ENCODE measurements around the gene RACGAP1.

RACGAP1 gene

GRCh38 chr12:49980501-49981349 is 44.6 kb downstream of the RACGAP1 start:
- DNase-seq (ENCODE audit: low read depth in 1 of 2, low spot score in 1 of 2) = no peak
- TF ChIP-seq SPI1 (IDR thresholded peaks at IDR 0.05; ENCODE audit: borderline replicate concordance, low read depth) (no peak), REST (IDR thresholded peaks at IDR 0.05; ENCODE audit: insufficient replicate concordance, low read depth) (no peak), CTCF (IDR thresholded peaks at IDR 0.05; ENCODE audit: insufficient read depth, low read length) (no peak), POLR2AphosphoS5 (IDR thresholded peaks at IDR 0.05; ENCODE audit: low read depth) (no peak), GABPA (IDR thresholded peaks at IDR 0.05; ENCODE audit: low read depth) (no peak)
- Histone ChIP-seq H3K27me3 (ENCODE audit: insufficient read depth, poor library complexity, severe bottlenecking) (no peaks in the 10 kb centered on the region), H3K27ac (replicated peaks) (no peak overlapping the region), H3K4me3 (replicated peaks; ENCODE audit: insufficient read depth, low read length) (no peak overlapping the region)

GRCh38 chr12:49979791-49980190 is 45.5 kb downstream of the RACGAP1 start:
- H3K27ac ChIP-seq (replicated peaks) = no peak overlapping the region
- TF ChIP-seq SPI1 (IDR thresholded peaks at IDR 0.05; ENCODE audit: borderline replicate concordance, low read depth) = no peak
- no peak for TF ChIP-seq POLR2AphosphoS5 (IDR thresholded peaks at IDR 0.05; ENCODE audit: low read depth)
- TF ChIP-seq REST (IDR thresholded peaks at IDR 0.05; ENCODE audit: insufficient replicate concordance, low read depth) = no peak
- TF ChIP-seq GABPA (IDR thresholded peaks at IDR 0.05; ENCODE audit: low read depth) = no peak
- no peaks in the 10 kb centered on the region for H3K27me3 ChIP-seq (ENCODE audit: insufficient read depth, poor library complexity, severe bottlenecking)
- H3K4me3 ChIP-seq (replicated peaks; ENCODE audit: insufficient read depth, low read length) = no peak overlapping the region
- no peak for DNase-seq (ENCODE audit: low read depth in 1 of 2, low spot score in 1 of 2)

GRCh38 chr12:49979016-49979586 is 46.2 kb downstream of the RACGAP1 start:
- H3K4me3 ChIP-seq (replicated peaks; ENCODE audit: insufficient read depth, low read length) = no peak overlapping the region
- TF ChIP-seq GABPA (IDR thresholded peaks at IDR 0.05; ENCODE audit: low read depth) = no peak
- no peak for TF ChIP-seq CTCF (IDR thresholded peaks at IDR 0.05; ENCODE audit: insufficient read depth, low read length)
- TF ChIP-seq POLR2AphosphoS5 (IDR thresholded peaks at IDR 0.05; ENCODE audit: low read depth) = no peak
- no peak for TF ChIP-seq SPI1 (IDR thresholded peaks at IDR 0.05; ENCODE audit: borderline replicate concordance, low read depth)
- TF ChIP-seq REST (IDR thresholded peaks at IDR 0.05; ENCODE audit: insufficient replicate concordance, low read depth) = no peak
- DNase-seq (ENCODE audit: low read depth in 1 of 2, low spot score in 1 of 2) = no peak
- H3K27me3 ChIP-seq (ENCODE audit: insufficient read depth, poor library complexity, severe bottlenecking) = no peaks in the 10 kb centered on the region
- H3K27ac ChIP-seq (replicated peaks) = no peak overlapping the region

All from HL-60 (cell line).